ENCODE results near the gene EVX2.

DNA sequence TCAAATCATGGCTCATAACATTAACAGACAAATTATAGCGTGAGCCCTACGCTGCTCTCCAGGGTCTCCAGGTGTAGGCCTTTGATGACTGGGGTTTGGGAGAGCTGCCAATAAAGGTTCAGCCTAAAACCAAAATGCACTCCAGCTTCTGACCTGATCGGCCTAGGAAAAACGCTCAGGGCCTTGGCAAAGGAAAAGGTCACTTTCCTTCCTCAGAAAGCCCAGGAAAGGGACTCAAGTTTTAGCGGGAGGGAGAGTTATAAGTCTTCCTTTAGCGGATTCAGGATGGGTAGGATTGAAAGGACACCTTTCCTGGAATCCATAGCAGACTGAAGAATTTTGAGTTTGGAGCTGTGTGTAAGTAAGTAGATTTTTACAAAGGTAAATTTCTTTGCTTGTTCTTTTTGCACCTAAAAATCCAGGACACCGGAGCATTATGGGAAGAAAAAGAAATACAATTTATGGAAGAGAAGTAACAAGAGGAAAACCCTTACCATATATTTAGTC, 8.8 kb downstream of the EVX2 start:
- TF ChIP-seq, protein P1, sequence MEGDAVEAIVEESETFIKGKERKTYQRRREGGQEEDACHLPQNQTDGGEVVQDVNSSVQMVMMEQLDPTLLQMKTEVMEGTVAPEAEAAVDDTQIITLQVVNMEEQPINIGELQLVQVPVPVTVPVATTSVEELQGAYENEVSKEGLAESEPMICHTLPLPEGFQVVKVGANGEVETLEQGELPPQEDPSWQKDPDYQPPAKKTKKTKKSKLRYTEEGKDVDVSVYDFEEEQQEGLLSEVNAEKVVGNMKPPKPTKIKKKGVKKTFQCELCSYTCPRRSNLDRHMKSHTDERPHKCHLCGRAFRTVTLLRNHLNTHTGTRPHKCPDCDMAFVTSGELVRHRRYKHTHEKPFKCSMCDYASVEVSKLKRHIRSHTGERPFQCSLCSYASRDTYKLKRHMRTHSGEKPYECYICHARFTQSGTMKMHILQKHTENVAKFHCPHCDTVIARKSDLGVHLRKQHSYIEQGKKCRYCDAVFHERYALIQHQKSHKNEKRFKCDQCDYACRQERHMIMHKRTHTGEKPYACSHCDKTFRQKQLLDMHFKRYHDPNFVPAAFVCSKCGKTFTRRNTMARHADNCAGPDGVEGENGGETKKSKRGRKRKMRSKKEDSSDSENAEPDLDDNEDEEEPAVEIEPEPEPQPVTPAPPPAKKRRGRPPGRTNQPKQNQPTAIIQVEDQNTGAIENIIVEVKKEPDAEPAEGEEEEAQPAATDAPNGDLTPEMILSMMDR (conservative IDR thresholded peaks at IDR 0.05; ENCODE audit: low read depth, low read length), result no peak
- TF ChIP-seq EZH2 (IDR thresholded peaks at IDR 0.05; ENCODE audit: low read length, unreplicated experiment), result no peak

Data from PC-3 (cell line).